Measurements from ENCODE around the gene CFAP210. TPM values are rescaled to one million over a fixed set of nuclear protein-coding genes. Genes with fewer than 3 reads are reported as not detected.

CFAP210 gene
- total and polyA plus RNA-seq, 2 donors (not counting 1 experiment from before 2014, with no cell fraction given) = not detected

- Histone ChIP-seq H3K9me3 (ENCODE audit: control insufficient read depth, insufficient read depth, low read depth, low read length) (no peaks in the 10 kb centered on the region), H2AFZ (ENCODE audit: low read length) (no peak overlapping the region), H4K20me1 (ENCODE audit: control insufficient read depth, extremely low read depth, insufficient read depth, low read length) (no peaks in the 10 kb centered on the region), H3K79me2 (ENCODE audit: control insufficient read depth, insufficient read depth, low read length) (no peaks in the 10 kb centered on the region), H3K27me3 (ENCODE audit: control insufficient read depth, insufficient read depth, low read length) (no peaks in the 10 kb centered on the region), H3K27ac (ENCODE audit: insufficient read depth, low read length) (no peak overlapping the region), H3K4me1 (ENCODE audit: control insufficient read depth, extremely low read depth, insufficient read depth, low read length) (peaks cover 15% of the 10 kb centered on the region), H3K36me3 (ENCODE audit: control insufficient read depth, insufficient read depth, low read length) (no peaks in the 10 kb centered on the region), H3K9ac (ENCODE audit: insufficient read depth, low read length) (no peak overlapping the region), H3K4me3 (replicated peaks in 1 of 4; ENCODE audit: control extremely low read depth in 1 of 4, insufficient read depth in 1 of 4, low read depth in 3 of 4, low read length in 4 of 4) (peak overlapping the region in 1 of 4 experiments; percentile 3), H3K4me2 (ENCODE audit: extremely low read depth, insufficient read depth, low read length) (peak overlapping the region; percentile 60)
- peak; percentile 41 to 61 for DNase-seq (ENCODE audit: low read depth in 2 of 2)
- TF ChIP-seq, protein P1, sequence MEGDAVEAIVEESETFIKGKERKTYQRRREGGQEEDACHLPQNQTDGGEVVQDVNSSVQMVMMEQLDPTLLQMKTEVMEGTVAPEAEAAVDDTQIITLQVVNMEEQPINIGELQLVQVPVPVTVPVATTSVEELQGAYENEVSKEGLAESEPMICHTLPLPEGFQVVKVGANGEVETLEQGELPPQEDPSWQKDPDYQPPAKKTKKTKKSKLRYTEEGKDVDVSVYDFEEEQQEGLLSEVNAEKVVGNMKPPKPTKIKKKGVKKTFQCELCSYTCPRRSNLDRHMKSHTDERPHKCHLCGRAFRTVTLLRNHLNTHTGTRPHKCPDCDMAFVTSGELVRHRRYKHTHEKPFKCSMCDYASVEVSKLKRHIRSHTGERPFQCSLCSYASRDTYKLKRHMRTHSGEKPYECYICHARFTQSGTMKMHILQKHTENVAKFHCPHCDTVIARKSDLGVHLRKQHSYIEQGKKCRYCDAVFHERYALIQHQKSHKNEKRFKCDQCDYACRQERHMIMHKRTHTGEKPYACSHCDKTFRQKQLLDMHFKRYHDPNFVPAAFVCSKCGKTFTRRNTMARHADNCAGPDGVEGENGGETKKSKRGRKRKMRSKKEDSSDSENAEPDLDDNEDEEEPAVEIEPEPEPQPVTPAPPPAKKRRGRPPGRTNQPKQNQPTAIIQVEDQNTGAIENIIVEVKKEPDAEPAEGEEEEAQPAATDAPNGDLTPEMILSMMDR (conservative IDR thresholded peaks at IDR 0.05 in 1 of 2, IDR thresholded peaks at IDR 0.05 in 1 of 2; ENCODE audit: low read depth in 1 of 2, low read length in 2 of 2) = no peak
- no peak for TF ChIP-seq EZH2 (IDR thresholded peaks at IDR 0.05; ENCODE audit: low read length, missing control alignments)
Observed at GRCh38 chr2:169716238-169716886, 22.2 kb upstream of the CFAP210 start.

GRCh38 chr2:169715379-169716237, 21.4 kb upstream of the CFAP210 start:
- no peaks in the 10 kb centered on the region for H3K79me2 ChIP-seq (ENCODE audit: control insufficient read depth, insufficient read depth, low read length)
- peak overlapping the region in 3 of 4 experiments; percentile 20 to 28 (median 21) for H3K4me3 ChIP-seq (replicated peaks in 1 of 4; ENCODE audit: control extremely low read depth in 1 of 4, insufficient read depth in 1 of 4, low read depth in 3 of 4, low read length in 4 of 4)
- peak overlapping the region; percentile 60 for H3K4me2 ChIP-seq (ENCODE audit: extremely low read depth, insufficient read depth, low read length)
- no peaks in the 10 kb centered on the region for H3K9me3 ChIP-seq (ENCODE audit: control insufficient read depth, insufficient read depth, low read depth, low read length)
- H3K36me3 ChIP-seq (ENCODE audit: control insufficient read depth, insufficient read depth, low read length) = no peaks in the 10 kb centered on the region
- H3K27me3 ChIP-seq (ENCODE audit: control insufficient read depth, insufficient read depth, low read length) = no peaks in the 10 kb centered on the region
- H2AFZ ChIP-seq (ENCODE audit: low read length) = no peak overlapping the region
- H3K27ac ChIP-seq (ENCODE audit: insufficient read depth, low read length) = no peak overlapping the region
- DNase-seq (ENCODE audit: low read depth in 2 of 2) = peak in 1 of 2 donors; percentile 19
- H3K9ac ChIP-seq (ENCODE audit: insufficient read depth, low read length) = no peak overlapping the region
- no peaks in the 10 kb centered on the region for H4K20me1 ChIP-seq (ENCODE audit: control insufficient read depth, extremely low read depth, insufficient read depth, low read length)
- H3K4me1 ChIP-seq (ENCODE audit: control insufficient read depth, extremely low read depth, insufficient read depth, low read length) = peaks cover 15% of the 10 kb centered on the region
- TF ChIP-seq EZH2 (IDR thresholded peaks at IDR 0.05; ENCODE audit: low read length, missing control alignments) = no peak
- TF ChIP-seq, protein P1 (conservative IDR thresholded peaks at IDR 0.05 in 1 of 2, IDR thresholded peaks at IDR 0.05 in 1 of 2; ENCODE audit: low read depth in 1 of 2, low read length in 2 of 2) = no peak

DNA sequence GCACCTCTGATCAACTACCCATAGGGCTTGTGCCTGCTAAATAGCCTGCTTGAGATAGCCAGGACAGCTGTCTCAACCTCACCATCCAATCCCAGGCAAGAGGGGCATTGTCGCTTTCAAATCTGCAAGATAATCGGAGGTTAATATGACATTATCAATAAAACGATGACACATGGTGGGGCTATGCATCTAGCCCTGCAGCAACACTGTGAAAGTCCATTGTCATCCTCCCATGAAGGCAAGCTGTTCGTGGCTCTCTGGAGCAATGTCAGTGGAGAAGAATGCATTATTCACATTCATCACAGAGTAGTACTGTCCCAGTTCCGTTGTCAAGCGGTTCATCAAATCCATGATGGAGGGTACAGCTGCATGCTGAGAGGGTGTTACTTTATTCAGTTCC, 20.5 kb upstream of the CFAP210 start:
- no peaks in the 10 kb centered on the region for H3K36me3 ChIP-seq (ENCODE audit: control insufficient read depth, insufficient read depth, low read length)
- H3K27ac ChIP-seq (ENCODE audit: insufficient read depth, low read length) = no peak overlapping the region
- H4K20me1 ChIP-seq (ENCODE audit: control insufficient read depth, extremely low read depth, insufficient read depth, low read length) = no peaks in the 10 kb centered on the region
- DNase-seq (ENCODE audit: low read depth in 2 of 2) = no peak
- H3K4me1 ChIP-seq (ENCODE audit: control insufficient read depth, extremely low read depth, insufficient read depth, low read length) = peaks cover 15% of the 10 kb centered on the region
- H3K9ac ChIP-seq (ENCODE audit: insufficient read depth, low read length) = no peak overlapping the region
- H3K79me2 ChIP-seq (ENCODE audit: control insufficient read depth, insufficient read depth, low read length) = no peaks in the 10 kb centered on the region
- no peak overlapping the region for H2AFZ ChIP-seq (ENCODE audit: low read length)
- TF ChIP-seq EZH2 (IDR thresholded peaks at IDR 0.05; ENCODE audit: low read length, missing control alignments) = no peak
- TF ChIP-seq, protein P1 (conservative IDR thresholded peaks at IDR 0.05 in 1 of 2, IDR thresholded peaks at IDR 0.05 in 1 of 2; ENCODE audit: low read depth in 1 of 2, low read length in 2 of 2) = no peak
- no peaks in the 10 kb centered on the region for H3K9me3 ChIP-seq (ENCODE audit: control insufficient read depth, insufficient read depth, low read depth, low read length)
- H3K4me3 ChIP-seq (replicated peaks in 1 of 4; ENCODE audit: control extremely low read depth in 1 of 4, insufficient read depth in 1 of 4, low read depth in 3 of 4, low read length in 4 of 4) = no peak overlapping the region
- no peaks in the 10 kb centered on the region for H3K27me3 ChIP-seq (ENCODE audit: control insufficient read depth, insufficient read depth, low read length)
- H3K4me2 ChIP-seq (ENCODE audit: extremely low read depth, insufficient read depth, low read length) = peak overlapping the region; percentile 60

All from fibroblast of lung (primary cell).